SK-N-SH (cell line): ENCODE measurements around the gene RBM38. TPM values are rescaled to one million over a fixed set of nuclear protein-coding genes. Genes with fewer than 3 reads are reported as not detected.

ENCODE experiments used
- CTCF ChIA-PET: fragments of 300-600, 350-600 bp; formaldehyde crosslinking; extraction: SDS; loops from one replicate; lab custom pipeline; 2021; lab: Yijun Ruan, JAX
- POLR2A ChIA-PET: fragments of 350-600 bp; sonication (Branson Sonifier 250); formaldehyde crosslinking; extraction: SDS; loops from one replicate; lab custom pipeline; 2020; ENCODE audit warnings: antibody characterized with exemption, inconsistent platforms; lab: Yijun Ruan, JAX
- DNase-seq: peaks from one replicate; pipeline ENCODE4 v3.0.0; 2012
- H2AFZ ChIP-seq: fragments of 200-600 bp; sonication (generic); 2 replicates; pipeline ENCODE4 v1.8.1; 2016; ENCODE audit warnings: antibody characterized with exemption, mild to moderate bottlenecking, low read depth
- H3F3A ChIP-seq: fragments of 200-600 bp; sonication (generic); replicated peaks from 2 replicates; pipeline ENCODE3; 2016; ENCODE audit warnings: antibody characterized with exemption, mild to moderate bottlenecking; ENCODE audit not compliant: insufficient read depth
- H3K27ac ChIP-seq, 2 experiments: fragments of 200-500 bp in 1 of 2; fragments of 200-600 bp in 1 of 2; sonication (Bioruptor generic) in 1 of 2; sonication (generic), shearing (Covaris generic) in 1 of 2; 2 replicates each; pipeline versions ENCODE4 v1.5.1 to v1.6.1; 2014 to 2016; ENCODE audit warnings: low read depth in 2 of 2, inconsistent platforms in 1 of 2, low read length in 1 of 2, mild to moderate bottlenecking in 1 of 2, mixed read lengths in 1 of 2
- H3K27me3 ChIP-seq: fragments of 200-600 bp; sonication (generic), shearing (Covaris generic); 2 replicates; pipeline ENCODE4 v1.6.1; 2016; ENCODE audit warnings: mixed run types; ENCODE audit not compliant: insufficient read depth
- H3K36me3 ChIP-seq, 2 experiments: fragments of 200-500 bp in 1 of 2; fragments of 200-600 bp in 1 of 2; sonication (Bioruptor generic) in 1 of 2; sonication (generic) in 1 of 2; replicated peaks in 1 of 2; 2 replicates each; pipeline versions ENCODE3 to v1.5.1; 2014 to 2016; ENCODE audit warnings: low read length in 1 of 2, mild to moderate bottlenecking in 1 of 2; ENCODE audit not compliant: insufficient read depth in 2 of 2, control insufficient read depth in 1 of 2
- H3K4me1 ChIP-seq, 2 experiments: fragments of 200-500 bp in 1 of 2; fragments of 200-600 bp in 1 of 2; sonication (Bioruptor generic) in 1 of 2; sonication (generic), shearing (Covaris generic) in 1 of 2; 2 replicates each; pipeline versions ENCODE4 v1.5.1 to v1.6.1; 2014 to 2016; ENCODE audit warnings: low read depth in 1 of 2, low read length in 1 of 2, mixed run types in 1 of 2; ENCODE audit not compliant: insufficient read depth in 2 of 2, control insufficient read depth in 1 of 2
- H3K4me2 ChIP-seq: fragments of 200-600 bp; sonication (generic), shearing (Covaris generic); 2 replicates; pipeline ENCODE4 v1.6.1; 2017; ENCODE audit warnings: mixed run types
- H3K4me3 ChIP-seq, 2 experiments: fragments of 200-500 bp in 1 of 2; fragments of 200-600 bp in 1 of 2; sonication (Bioruptor generic) in 1 of 2; sonication (generic), shearing (Covaris generic) in 1 of 2; 2 replicates each; pipeline versions ENCODE4 v1.5.1 to v1.8.1; 2014 to 2016; ENCODE audit warnings: low read depth in 2 of 2, inconsistent platforms in 1 of 2, low read length in 1 of 2, mild to moderate bottlenecking in 1 of 2, mixed read lengths in 1 of 2, moderate library complexity in 1 of 2
- H3K79me2 ChIP-seq: fragments of 200-600 bp; sonication (generic); 2 replicates; pipeline ENCODE4 v1.8.1; 2017; ENCODE audit warnings: mild to moderate bottlenecking; ENCODE audit not compliant: insufficient read depth
- H3K9ac ChIP-seq: fragments of 200-600 bp; sonication (generic); 2 replicates; pipeline ENCODE4 v1.6.1; 2017; ENCODE audit warnings: mixed run types
- H3K9me2 ChIP-seq: fragments of 200-600 bp; sonication (generic); 2 replicates; pipeline ENCODE4 v1.6.1; 2017; ENCODE audit warnings: mixed run types
- H3K9me3 ChIP-seq: fragments of 200-600 bp; sonication (generic); 2 replicates; pipeline ENCODE4 v1.6.1; 2017; ENCODE audit warnings: mixed run types, mild to moderate bottlenecking, moderate library complexity
- H4K20me1 ChIP-seq: fragments of 200-600 bp; sonication (generic); 2 replicates; pipeline ENCODE4 v1.6.1; 2017; ENCODE audit warnings: mild to moderate bottlenecking, mixed run types; ENCODE audit not compliant: insufficient read depth
- CTCF ChIP-seq: fragments of 200-600 bp; sonication (generic); IDR thresholded peaks from 2 replicates; pipeline ENCODE4 v1.6.1; 2017; ENCODE audit warnings: antibody characterized with exemption, mild to moderate bottlenecking, moderate library complexity
- ELF1 ChIP-seq: IDR thresholded peaks from 2 replicates; pipeline ENCODE4 v1.4.0; 2012
- GATA2 ChIP-seq: sonication (generic); formaldehyde crosslinking; IDR thresholded peaks from 2 replicates; pipeline ENCODE4 v1.5.0; 2020; ENCODE audit warnings: mild to moderate bottlenecking, missing genetic modification reagents
- IRF3 ChIP-seq: fragments of 150-350 bp; IDR thresholded peaks from 2 replicates; pipeline ENCODE4 v1.6.1; 2016; ENCODE audit warnings: mild to moderate bottlenecking, low read depth, low read length
- MAX ChIP-seq: IDR thresholded peaks from 2 replicates; pipeline ENCODE4 v1.4.0; 2012; ENCODE audit warnings: low read depth
- MEF2A ChIP-seq: IDR thresholded peaks from 2 replicates; pipeline ENCODE4 v1.4.0; 2012; ENCODE audit warnings: low read depth, borderline replicate concordance
- MXI1 ChIP-seq: IDR thresholded peaks from 2 replicates; pipeline ENCODE4 v1.6.1; 2012; ENCODE audit warnings: mild to moderate bottlenecking, low read depth, low read length, improper control_type of control experiment
- NFIC ChIP-seq: IDR thresholded peaks from 2 replicates; pipeline ENCODE4 v1.4.0; 2012; ENCODE audit warnings: borderline replicate concordance
- POLR2AphosphoS5 ChIP-seq: IDR thresholded peaks from 2 replicates; pipeline ENCODE4 v1.6.1; 2012; ENCODE audit warnings: low read depth, low read length
- RAD21 ChIP-seq: IDR thresholded peaks from 2 replicates; pipeline ENCODE4 v1.6.1; 2012; ENCODE audit warnings: mild to moderate bottlenecking, low read length
- REST ChIP-seq: IDR thresholded peaks from 2 replicates; pipeline ENCODE4 v1.6.1; 2012; ENCODE audit warnings: mild to moderate bottlenecking, low read depth, low read length, moderate library complexity
- SIN3A ChIP-seq: IDR thresholded peaks from 2 replicates; pipeline ENCODE4 v1.6.1; 2012; ENCODE audit warnings: low read depth, mild to moderate bottlenecking, low read length, moderate library complexity, borderline replicate concordance
- TAF1 ChIP-seq: IDR thresholded peaks from 2 replicates; pipeline ENCODE4 v1.6.1; 2012; ENCODE audit warnings: low read depth, mild to moderate bottlenecking, low read length, moderate library complexity, borderline replicate concordance
- TCF12 ChIP-seq: IDR thresholded peaks from 2 replicates; pipeline ENCODE4 v1.4.0; 2012
- TEAD4 ChIP-seq: IDR thresholded peaks from 2 replicates; pipeline ENCODE4 v1.4.0; 2012; ENCODE audit warnings: mild to moderate bottlenecking, borderline replicate concordance; ENCODE audit not compliant: insufficient read depth
- USF2 ChIP-seq: fragments of 150-350 bp; IDR thresholded peaks from 2 replicates; pipeline ENCODE4 v1.6.1; 2017; ENCODE audit warnings: antibody characterized with exemption, low read length, low read depth, borderline replicate concordance
- YY1 ChIP-seq: IDR thresholded peaks from 2 replicates; pipeline ENCODE4 v1.4.0; 2012; ENCODE audit warnings: low read depth, mild to moderate bottlenecking
- ZBTB33 ChIP-seq: IDR thresholded peaks from 2 replicates; pipeline ENCODE4 v1.4.0; 2012; ENCODE audit warnings: low read depth, borderline replicate concordance
- WGBS: methylation state at CpG from one replicate; pipeline ENCODE4 v1.1.6; 2017; ENCODE audit warnings: low lambda C conversion rate; 5-methylcytosine and 5-hydroxymethylcytosine counted together
- polyA plus RNA-seq, 3 experiments: library from polyadenylated mRNA; depleted of rRNA; stranded (reverse); fragments of >200 nt; gene quantifications; 2 replicates each; pipeline ENCODE4 v1.2.3, GENCODE V29; 2012

RBM38 gene
- polyA plus RNA-seq, 1 of the 3 experiments (the other 2 are of a cell fraction), result 11.5 TPM

- TF ChIP-seq SIN3A, result no peak
- no peak for TF ChIP-seq MXI1
- no peak for TF ChIP-seq NFIC
- TF ChIP-seq TCF12, result no peak
- no peak for TF ChIP-seq MAX
- TF ChIP-seq POLR2AphosphoS5, result no peak
- TF ChIP-seq ZBTB33, result no peak
- TF ChIP-seq USF2, result no peak
- no peak for TF ChIP-seq IRF3
- TF ChIP-seq CTCF, result no peak
- no peak for TF ChIP-seq GATA2
- no peak for TF ChIP-seq TAF1
- TF ChIP-seq TEAD4, result no peak
- TF ChIP-seq MEF2A, result no peak
- TF ChIP-seq RAD21, result no peak
- no peak for TF ChIP-seq ELF1
- no peak for TF ChIP-seq REST
- no peak for TF ChIP-seq YY1
- H3K9ac ChIP-seq, result no peak overlapping the region
- POLR2A ChIA-PET, result no interaction called here
- H3K4me3 ChIP-seq, result no peak overlapping the region
- no peaks in the 10 kb centered on the region for H3K9me3 ChIP-seq
- H3K4me1 ChIP-seq, result peaks cover 0 to 19% of the 10 kb centered on the region in 2 experiments; a peak in 1 of 4 replicates
- no peak for DNase-seq
- no peak overlapping the region for H3K4me2 ChIP-seq
- no peak overlapping the region for H2AFZ ChIP-seq
- no peaks in the 10 kb centered on the region for H3K9me2 ChIP-seq
- no peaks in the 10 kb centered on the region for H3F3A ChIP-seq
- CTCF ChIA-PET, result interaction anchor here (0.7 kb wide), 1 partner anchor 45 kb away, joined by 3 read pairs; no protein-coding TSS in a partner anchor
- no peaks in the 10 kb centered on the region for H4K20me1 ChIP-seq
- H3K36me3 ChIP-seq, result peaks cover 0 to 51% of the 10 kb centered on the region in 2 experiments
- no peak overlapping the region for H3K27ac ChIP-seq
- H3K79me2 ChIP-seq, result no peaks in the 10 kb centered on the region
- WGBS, result 99% methylated on average over 10 of the region's 21 CpGs
- H3K27me3 ChIP-seq, result no peaks in the 10 kb centered on the region
Measured at GRCh38 chr20:57400821-57401564, 9.8 kb downstream of the RBM38 start.
